GM19239 (cell line): Measurements from ENCODE around the gene SMIM7.
"Not testable (repeated sequence)": the region's sequence is repeated elsewhere in the genome, so short reads cannot be mapped to it uniquely, and the experiment has no call there.

Experiments
- DNase-seq: peaks from one replicate; pipeline ENCODE4 v3.0.0; 2011; ENCODE audit warnings: low spot score; ENCODE audit not compliant: insufficient read length
- FAIRE-seq: peaks from 2 replicates; lab custom pipeline; 2011; peaks lifted over from hg19 to GRCh38; lab: Jason Lieb, UNC

SMIM7 gene

DNA sequence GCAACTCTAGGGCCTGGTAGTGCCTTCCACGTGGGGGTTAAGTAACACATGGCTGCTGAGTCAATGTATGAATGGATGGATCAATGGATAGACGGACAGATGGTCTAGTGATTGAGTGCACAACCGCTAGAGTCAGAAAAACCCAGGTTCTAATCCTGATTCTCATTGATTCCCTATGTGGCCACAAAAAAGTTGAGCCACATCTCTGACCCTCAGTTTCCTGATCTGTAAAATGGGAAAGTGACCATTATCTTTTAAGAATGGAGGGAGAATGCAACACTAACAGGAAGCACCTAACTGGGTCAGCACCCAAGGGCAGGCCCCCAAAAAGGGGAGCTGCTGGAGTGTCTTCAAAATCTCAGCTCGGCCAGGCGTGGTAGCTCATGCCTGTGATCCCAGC is 2.6 kb downstream of the SMIM7 start:
- DNase-seq (no peak), FAIRE-seq (no peak)

DNA sequence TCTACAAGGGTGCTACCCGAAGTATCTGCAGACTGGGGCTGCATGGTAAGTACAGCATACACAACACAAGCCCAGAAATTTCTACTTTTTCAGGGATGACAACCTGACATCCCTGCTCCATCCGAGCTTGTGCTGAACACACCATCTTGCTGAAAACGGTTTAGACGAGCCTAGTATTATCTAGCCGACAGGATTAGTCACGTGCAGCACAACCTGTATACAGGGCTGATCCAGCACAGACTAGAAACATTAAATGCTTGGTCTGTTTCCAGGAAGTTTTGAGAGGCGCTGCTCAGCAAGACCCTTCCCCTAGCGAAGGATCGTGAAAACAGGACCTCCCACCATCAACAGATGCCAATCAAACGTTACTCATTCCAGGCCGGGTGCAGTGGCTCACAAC is 4.2 kb downstream of the SMIM7 start:
- no peak for DNase-seq
- no peak for FAIRE-seq

DNA sequence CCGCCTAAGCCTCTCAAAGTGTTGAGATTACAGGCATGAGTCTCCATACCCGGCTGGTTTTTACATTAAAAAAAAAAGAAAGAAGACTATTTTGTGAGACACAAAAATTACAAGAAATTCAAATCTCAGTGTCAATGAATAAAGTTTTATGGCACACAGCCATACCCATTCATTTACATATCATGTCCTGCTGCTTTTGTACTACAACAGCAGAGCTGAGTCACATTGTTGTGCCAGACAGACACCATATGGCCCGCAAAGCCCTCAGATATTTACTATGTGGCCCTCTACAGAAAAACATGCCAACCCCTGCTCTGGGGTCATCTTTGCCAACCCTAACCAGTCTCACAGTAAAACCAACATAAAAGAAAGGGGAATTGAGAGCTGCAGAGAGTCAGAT is 5.3 kb downstream of the SMIM7 start:
- FAIRE-seq (no peak), DNase-seq (no peak)

DNA sequence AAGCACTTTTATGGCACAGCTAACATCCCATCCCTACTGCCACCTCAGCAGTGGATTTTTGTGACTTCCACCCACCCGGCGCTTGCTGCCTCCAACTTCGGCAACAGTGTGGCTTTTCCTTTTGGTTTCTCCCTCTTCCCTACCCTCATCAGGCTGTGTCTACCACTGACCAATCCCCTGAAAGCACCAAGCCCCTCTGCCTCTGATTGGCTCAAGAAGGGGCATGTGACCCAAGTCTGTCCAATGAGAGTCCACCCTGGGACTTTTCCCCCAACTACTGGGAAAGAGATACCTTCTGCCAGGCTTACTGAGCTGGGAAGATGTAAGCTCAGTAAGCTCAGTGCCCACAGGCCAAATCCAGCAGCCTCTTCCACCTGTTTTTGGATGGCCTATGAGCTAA is 5.8 kb downstream of the SMIM7 start:
- FAIRE-seq = no peak
- no peak for DNase-seq

DNA sequence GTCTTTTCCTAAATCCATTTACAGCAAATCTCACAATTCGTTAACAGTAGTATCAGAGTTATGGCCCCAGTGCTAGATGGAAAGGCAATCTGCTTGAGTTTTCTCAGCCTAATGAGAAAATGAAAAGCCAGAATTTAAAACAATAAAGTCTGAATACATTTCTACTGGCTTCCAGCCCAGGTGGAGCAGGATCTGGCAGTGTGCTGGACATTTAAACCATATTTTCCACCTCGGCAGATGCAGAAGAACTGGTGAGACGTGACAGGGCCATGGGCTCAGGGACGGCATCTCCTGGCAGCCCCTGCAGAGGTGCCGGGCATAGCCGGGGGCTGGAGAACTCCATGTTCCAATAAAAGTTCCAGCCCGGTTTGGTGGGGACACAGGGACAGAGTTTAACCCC is 7.1 kb downstream of the SMIM7 start:
- FAIRE-seq (no peak), DNase-seq (no peak)

DNA sequence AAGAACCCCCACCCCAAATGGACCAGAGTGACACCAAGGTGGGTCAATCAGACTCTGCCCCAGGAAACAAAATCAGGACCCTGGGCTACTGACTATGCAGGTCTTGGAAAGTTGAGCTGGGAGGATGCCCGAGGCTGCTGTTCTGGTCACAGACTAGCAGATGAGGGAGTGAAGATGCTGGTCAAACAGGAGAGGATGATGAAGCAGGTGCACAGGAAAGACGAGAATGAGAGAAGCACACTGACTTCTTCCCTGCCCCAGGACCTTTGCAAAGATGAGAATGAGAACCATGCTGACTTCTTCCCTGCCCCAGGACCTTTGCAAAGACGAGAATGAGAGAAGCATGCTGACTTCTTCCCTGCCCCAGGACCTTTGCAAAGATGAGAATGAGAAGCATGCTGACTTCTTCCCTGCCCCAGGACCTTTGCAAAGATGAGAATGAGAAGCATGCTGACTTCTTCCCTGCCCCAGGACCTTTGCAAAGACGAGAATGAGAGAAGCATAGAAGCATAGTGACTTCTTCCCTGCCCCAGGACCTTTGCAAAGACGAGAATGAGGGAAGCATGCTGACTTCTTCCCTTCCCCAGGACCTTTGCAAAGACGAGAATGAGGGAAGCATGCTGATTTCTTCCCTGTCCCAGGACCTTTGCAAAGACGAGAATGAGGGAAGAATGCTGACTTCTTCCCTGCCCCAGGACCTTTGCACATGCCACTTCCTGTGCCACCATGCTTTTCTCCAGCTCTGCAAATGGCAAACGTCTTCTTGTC is 8.3 kb downstream of the SMIM7 start:
- not testable (repeated sequence) for DNase-seq, FAIRE-seq

DNA sequence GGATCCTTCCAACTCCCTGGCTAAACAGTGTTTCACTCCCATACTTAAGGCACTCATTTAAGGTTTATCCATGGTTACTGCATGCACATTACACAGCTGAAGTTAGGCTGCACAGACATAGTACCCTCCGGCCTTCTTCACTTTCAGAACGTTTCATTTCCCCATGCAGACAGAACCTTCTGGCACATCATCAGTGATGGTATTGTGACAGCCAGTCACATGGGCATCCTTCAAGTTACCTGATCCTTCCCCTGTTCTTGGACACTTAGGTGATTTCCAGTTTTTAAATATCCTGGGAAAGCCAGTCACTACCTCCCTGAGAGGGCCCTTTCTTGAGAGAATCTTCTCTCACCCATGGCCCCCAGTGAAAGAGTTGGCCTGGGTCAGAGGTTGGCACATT is 9.1 kb downstream of the SMIM7 start:
- DNase-seq = no peak
- FAIRE-seq = no peak

DNA sequence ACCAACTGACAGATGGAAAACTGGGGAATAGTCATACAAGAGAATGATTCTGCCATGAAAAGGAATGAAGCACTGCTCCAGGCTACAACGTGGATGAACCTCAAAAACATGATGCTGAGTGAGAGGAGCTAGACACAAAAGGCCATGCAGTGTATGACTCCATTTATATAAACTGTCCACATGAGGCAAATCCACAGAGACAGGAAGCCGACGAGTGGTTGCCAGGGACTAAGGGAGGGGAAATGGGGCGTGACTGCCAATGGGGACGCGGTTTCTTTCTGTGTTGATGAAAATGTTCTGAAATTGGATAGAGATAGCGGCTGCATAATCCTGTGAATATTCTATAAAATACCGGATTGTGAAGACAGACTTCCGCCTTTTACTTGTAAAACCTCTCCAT is 10.2 kb downstream of the SMIM7 start:
- no peak for FAIRE-seq

DNA sequence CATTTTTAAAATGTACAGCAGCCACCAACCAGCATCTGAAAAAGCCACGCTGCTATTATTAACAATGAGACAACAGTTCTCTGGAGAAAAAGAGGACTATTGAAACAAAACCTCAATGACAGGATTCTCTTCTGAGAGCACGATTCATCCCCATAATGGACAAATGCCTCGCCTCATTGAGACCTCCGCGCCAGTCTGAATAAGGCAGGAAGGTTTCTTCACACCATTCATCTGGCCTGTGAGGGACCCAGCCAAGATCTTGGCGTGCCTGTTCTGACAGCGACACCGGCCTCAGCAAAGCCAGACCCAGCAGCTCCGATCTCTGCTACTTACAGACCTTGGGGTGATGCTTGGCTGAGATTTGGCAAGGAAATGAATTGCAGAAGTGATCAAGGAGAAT is 14.8 kb downstream of the SMIM7 start:
- FAIRE-seq = no peak

More for the DNA sequence above, 10.2 kb downstream of the SMIM7 start:
- DNase-seq = no peak

DNA sequence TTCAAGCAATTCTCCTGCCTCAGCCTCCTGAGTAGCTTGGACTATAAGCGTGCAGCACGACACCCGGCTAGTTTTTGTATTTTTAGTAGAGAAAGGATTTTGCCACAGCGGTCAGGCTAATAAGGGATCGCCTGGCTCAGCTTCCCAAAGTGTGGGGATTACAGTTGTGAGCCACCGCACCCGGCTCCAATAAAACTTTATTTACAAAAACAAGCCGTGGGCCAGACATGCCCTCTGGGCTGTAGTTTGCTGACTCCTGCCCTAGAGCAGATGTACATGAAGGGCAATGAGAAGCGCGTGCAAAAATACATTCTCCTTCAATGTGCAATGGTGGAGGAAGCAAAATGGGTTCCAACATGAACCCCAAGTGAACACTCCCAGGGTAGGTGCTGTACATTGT is 18.2 kb downstream of the SMIM7 start:
- FAIRE-seq = no peak
- no peak for DNase-seq

More for the DNA sequence above, 14.8 kb downstream of the SMIM7 start:
- no peak for DNase-seq

DNA sequence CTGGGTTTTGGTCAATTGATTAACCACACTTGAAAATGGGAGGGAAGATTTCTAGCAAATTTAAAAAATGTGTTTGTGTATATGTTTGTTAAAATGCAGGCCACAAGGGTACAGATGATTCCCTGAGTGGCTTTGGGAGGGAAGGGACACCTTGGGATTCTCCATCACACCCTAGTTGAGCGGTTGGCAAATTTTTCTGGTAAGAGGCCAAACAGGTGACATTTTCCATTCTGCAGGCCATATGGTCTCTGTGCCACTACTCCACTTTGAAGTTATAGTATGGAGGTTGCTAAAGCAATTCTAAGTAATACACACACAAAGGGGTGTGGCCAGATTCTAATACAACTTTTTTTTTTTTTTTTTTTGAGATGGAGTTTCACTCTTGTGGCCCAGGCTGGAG is 19.0 kb downstream of the SMIM7 start:
- FAIRE-seq (no peak), DNase-seq (no peak)

DNA sequence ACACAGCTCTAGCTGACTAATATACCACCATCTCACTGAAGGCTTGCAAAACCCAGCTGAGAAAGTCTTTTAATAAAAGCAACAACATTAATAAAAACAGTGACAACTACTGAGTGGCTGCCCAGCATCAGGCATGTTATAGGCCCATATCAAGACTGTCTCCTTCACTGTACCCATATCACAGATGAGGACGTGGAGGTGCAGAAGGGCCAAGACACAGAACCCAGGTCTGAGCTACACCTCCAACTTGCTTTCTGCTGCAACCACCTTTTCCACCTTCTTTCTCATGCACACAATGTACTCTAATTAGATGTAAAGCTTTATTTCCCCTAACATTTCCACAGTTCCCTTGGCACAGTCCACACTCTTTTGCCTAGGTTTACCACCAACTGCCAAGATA is 21.3 kb downstream of the SMIM7 start:
- FAIRE-seq (no peak), DNase-seq (no peak)

DNA sequence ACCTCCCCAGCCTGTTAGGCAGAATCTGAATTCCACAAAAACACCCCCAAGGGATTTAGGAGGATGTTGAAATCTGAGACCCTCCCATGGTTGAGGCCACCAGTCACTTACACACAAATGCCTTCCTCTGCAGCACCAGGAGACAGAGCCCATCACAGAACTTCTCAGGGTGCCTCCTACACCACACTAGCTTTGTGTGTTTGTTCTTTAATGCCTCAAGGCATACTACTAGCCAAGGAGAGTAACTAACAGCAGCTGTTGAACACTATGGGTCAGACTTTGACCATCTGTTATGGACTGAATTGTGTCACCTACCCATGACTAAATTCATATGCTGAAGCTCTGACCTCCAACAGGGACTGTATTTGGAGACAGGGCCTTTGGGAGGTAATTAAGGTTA is 22.4 kb downstream of the SMIM7 start:
- FAIRE-seq (no peak), DNase-seq (no peak)

DNA sequence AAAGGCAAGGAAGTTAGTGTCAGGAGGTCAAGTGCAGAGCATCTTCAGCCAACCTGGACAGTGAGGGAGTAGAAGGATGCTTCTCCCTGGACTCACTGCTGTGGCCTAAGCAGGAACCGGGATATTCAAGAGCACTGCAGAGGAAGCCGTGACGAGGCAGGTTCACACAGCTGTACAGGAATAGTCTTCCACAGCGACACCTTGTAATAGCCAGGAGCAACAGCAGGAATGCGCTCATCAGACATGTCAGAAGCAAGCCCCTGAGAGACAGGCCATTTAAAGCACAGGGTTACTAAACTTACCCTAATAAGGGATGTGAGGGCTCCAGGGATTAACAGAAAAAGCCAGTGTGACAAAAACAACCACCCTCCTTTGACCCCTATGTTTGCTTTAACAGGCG is 28.5 kb downstream of the SMIM7 start:
- FAIRE-seq = no peak
- DNase-seq = no peak

DNA sequence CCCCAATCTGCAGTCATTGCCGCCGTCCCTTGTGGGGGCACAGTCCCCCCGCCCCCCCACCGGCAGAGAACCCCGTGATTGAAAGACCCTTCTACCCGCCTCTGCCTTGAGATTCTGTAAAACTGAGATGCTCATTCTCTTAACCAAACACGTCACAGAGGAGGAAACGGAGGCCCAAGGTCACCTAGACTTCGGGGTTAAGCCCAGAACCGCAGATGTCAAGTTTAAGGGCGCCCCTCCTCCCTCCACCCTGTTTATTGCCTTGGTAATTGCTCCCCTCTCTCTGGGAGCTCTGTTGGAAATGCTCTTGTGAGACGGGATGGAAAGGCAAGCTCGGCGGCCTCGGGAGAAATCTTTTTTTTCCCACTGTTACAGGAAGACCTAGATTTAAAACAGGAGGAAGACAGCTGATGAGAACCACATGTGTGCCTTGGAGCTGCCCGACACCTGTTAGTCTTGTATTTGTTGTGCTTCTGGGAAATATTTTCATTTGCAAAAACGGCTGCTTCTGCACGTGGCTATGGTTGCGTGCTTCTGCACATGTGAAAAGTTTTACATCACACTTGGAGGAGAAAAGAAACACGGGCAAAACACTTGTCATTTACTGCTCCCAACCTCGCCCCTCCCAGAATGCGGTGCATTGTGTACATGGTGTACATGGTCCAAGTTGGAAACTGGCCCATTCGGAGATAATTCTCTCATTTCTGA is 30.8 kb downstream of the SMIM7 start:
- DNase-seq (no peak), FAIRE-seq (peak; percentile 60)

DNA sequence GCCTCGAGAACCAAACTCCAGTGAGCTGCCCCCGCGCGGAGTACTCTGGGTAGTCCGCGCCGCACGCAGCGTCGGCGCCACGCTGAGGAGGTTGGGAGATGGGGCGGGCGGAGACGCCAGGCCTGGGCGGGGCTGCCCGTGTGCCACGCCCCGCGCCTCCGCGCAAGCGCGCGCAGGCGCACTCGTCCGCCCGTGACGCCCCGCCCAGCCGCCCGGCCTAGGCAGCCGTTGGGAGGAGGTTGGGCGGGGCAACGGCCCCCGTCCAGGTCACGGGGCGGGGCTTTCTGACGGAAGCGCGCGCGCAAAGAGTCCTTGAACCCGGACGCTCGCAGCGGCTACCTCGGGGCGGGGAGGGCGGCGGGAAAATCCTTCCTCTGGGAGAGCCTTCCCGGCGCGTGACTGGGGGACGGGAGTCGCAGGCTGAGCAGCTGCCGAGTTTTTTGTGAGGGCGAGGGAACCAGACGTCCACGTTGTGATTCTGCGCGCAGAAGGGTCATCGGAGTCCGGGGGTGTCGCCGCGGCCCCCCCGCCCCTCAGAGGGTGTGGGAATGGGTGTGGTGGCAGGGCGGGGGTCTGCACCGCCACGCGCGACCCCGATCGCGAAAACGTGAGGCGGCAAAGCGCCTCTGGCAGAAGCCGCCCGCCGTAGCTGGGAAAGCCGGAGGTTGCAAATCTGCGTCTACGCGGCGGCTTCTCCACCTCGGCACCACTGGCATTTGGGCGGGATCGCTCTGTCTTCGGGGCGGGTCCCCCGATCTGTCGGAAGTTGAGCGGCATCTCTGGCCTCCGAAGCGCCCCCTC is 31.6 kb downstream of the SMIM7 start, which contains the start of gene MED26:
Gene MED26, minus strand, starts transcription at position 22 of the 801 bp plus-strand sequence. CDS start 261 bp downstream, outside the sequence.
- peak; percentile 90 for DNase-seq
- FAIRE-seq = peak; percentile 91

DNA sequence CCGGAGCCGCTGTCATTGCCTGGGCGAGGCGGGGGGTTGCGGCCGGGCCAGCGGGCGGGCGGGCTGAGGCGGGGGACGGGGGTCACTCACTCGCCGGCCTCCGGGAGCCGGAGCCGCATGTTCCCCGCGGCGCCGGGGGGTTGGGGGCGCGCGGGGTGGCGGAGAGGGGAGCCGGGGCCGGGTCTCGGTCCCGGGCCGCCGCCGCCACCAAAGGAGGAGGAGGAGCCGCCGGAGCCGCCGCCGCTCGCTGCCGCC is 32.1 kb downstream of the SMIM7 start:
- DNase-seq (no peak), FAIRE-seq (no peak)

DNA sequence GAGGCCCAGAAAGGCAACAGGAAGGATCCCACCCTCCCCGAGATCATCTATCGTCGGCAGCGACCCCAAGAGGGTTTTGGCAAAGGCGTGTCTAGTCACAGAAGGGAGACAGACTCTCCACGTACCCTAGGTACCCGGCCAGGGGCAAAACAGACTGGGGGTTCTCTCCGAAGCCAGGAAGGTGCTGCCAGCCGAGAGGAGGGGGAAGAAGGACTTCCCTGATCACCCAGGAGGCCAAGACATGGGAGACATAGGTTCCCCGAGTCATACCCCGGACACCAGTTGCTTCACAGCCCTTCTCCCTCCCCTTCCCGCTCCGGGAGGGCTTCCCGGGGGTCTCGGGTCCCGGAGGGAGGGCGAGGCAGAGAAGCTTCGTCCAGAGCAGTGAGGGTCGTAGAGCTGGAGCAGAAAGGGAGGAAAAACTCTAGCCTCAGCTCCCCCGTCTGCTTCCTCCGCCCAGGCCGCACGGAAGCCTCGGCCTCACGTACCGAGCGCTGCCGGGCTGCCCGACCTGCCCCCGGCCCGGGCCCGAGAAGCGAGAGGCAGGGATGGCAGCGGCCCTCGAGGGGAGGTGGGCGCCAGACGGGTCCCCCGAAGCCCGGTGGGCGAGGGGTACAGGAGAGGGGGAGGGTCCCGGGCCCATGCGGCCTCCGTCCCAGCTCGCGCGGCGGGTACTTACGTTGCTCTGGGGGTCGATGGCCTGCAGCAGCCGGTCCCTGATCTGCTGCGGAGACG is 32.6 kb downstream of the SMIM7 start:
- FAIRE-seq (no peak), DNase-seq (no peak)

DNA sequence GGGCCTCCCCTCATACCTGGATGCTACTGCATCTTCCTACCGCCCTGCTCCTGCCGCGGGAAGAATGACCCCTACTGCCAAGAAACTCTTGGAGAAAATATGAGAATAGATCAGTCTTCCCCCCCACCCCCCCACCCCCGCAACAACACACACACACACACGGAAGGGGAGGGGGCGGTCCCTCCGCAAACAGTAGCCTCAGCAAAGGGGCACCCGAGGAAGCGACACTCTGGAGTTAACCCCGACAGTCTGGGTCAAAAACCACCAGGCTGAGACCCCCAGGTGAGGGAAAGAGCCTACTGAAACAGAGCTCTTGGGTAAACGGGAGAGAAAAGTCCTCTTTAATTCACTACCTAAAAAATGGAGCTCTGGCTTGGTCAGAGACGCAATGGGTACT is 33.1 kb downstream of the SMIM7 start:
- no peak for DNase-seq
- no peak for FAIRE-seq

DNA sequence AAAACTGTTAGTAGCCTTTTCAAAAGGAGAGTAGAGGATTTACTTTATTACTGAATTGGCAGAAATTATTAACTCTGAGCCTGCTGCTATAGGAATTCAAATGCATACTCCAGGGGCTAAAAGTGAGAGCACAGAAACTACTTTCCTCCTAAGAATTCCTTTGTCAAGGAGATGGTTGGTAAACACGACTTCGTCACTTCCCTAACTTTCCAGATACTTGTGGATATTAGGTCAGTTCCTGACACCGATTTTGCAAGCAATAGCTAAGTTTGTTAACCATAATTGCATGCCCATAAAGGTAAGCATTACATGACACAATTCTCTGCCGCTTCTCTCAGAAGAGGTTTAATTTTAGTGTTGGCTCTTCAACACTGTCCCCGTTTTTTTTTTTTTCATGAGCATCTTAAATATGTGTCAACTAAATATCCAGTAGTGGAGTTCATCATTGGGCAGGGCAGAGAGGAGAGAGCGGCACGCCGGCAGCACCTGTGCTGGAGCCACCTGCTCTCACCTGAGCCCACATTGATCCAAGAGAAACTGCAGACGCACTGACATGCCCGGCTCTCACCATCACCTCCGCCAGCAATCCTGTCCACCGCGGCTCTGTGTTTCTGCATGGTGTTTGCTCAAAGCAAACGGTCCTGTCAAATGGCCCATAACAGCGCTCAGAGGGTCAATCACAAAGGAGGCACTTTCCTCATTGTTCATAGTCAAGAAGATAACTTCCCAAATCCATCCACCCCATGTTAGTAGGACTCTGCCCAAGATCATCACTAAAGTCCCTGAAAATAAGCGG is 34.6 kb downstream of the SMIM7 start:
- DNase-seq (no peak), FAIRE-seq (no peak)
